HL-60 (cell line): ENCODE measurements around the gene FOXJ3.
A peak's percentile ranks its signal among the peaks of the same experiment; 100 is the strongest.

Source experiments
- DNase-seq, 2 experiments: peaks; one replicate each; pipeline ENCODE4 v3.0.0-alpha.2; 2010 to 2020; ENCODE audit warnings: low read depth in 1 of 2, low spot score in 1 of 2
- H3K27ac ChIP-seq: fragments of 250-450 bp; sonication (Bioruptor Pico); replicated peaks from 2 replicates; pipeline ENCODE4 v1.5.1; 2020; ENCODE audit warnings: mild to moderate bottlenecking, moderate library complexity
- H3K27me3 ChIP-seq: fragments of 250-450 bp; sonication (Bioruptor Pico); 2 replicates; pipeline ENCODE4 v1.5.1; 2021; ENCODE audit warnings: mild to moderate bottlenecking, moderate library complexity; ENCODE audit not compliant: insufficient read depth, poor library complexity, severe bottlenecking
- H3K4me3 ChIP-seq: replicated peaks from 2 replicates; pipeline ENCODE4 v1.5.1; 2011; ENCODE audit warnings: mild to moderate bottlenecking, control low read depth, low read length; ENCODE audit not compliant: insufficient read depth
- GABPA ChIP-seq: IDR thresholded peaks from 2 replicates; pipeline ENCODE4 v1.6.1; 2012; ENCODE audit warnings: low read depth
- POLR2AphosphoS5 ChIP-seq: IDR thresholded peaks from 2 replicates; pipeline ENCODE4 v1.6.1; 2012; ENCODE audit warnings: low read depth
- REST ChIP-seq: IDR thresholded peaks from 2 replicates; pipeline ENCODE4 v1.6.1; 2012; ENCODE audit warnings: low read depth; ENCODE audit not compliant: insufficient replicate concordance
- SPI1 ChIP-seq: IDR thresholded peaks from 2 replicates; pipeline ENCODE4 v1.6.1; 2012; ENCODE audit warnings: low read depth, mild to moderate bottlenecking, borderline replicate concordance
- TF ChIP-seq, protein P1 (sequence below): IDR thresholded peaks from one replicate; pipeline ENCODE4 v1.5.1; 2011; ENCODE audit warnings: low read length, control low read depth, inconsistent platforms; ENCODE audit not compliant: insufficient read depth

FOXJ3 gene

GRCh38 chr1:42158189-42158588 lies 176.8 kb downstream of the FOXJ3 start:
- TF ChIP-seq SPI1 (no peak), POLR2AphosphoS5 (no peak), REST (no peak), GABPA (no peak)
- TF ChIP-seq, protein P1, sequence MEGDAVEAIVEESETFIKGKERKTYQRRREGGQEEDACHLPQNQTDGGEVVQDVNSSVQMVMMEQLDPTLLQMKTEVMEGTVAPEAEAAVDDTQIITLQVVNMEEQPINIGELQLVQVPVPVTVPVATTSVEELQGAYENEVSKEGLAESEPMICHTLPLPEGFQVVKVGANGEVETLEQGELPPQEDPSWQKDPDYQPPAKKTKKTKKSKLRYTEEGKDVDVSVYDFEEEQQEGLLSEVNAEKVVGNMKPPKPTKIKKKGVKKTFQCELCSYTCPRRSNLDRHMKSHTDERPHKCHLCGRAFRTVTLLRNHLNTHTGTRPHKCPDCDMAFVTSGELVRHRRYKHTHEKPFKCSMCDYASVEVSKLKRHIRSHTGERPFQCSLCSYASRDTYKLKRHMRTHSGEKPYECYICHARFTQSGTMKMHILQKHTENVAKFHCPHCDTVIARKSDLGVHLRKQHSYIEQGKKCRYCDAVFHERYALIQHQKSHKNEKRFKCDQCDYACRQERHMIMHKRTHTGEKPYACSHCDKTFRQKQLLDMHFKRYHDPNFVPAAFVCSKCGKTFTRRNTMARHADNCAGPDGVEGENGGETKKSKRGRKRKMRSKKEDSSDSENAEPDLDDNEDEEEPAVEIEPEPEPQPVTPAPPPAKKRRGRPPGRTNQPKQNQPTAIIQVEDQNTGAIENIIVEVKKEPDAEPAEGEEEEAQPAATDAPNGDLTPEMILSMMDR = no peak
- no peaks in the 10 kb centered on the region for H3K27me3 ChIP-seq
- DNase-seq = no peak
- H3K27ac ChIP-seq = no peak overlapping the region
- H3K4me3 ChIP-seq = no peak overlapping the region

DNA sequence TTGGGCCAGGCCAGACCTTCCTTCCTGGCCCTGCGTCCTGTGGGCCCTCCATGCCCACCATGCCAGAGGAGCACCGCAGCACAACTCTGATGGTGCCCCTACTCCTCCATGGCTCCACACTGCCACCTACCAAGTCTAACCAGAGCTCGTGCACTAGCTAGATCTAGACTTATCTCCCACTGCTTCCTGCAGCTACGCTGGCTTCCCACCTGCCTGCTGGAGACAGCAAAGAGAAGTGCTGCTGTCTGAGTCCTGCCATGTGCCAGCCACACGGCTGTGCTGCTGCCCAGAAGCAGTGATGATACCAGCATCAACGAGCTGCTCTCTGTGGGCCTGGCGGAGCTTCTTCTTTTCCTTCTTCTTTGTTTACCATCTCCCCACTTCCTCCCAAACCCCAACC lies 177.4 kb downstream of the FOXJ3 start:
- peak in 1 of 2 experiments; percentile 80 for DNase-seq
- no peak overlapping the region for H3K27ac ChIP-seq
- no peak overlapping the region for H3K4me3 ChIP-seq
- TF ChIP-seq POLR2AphosphoS5 = no peak
- TF ChIP-seq, protein P1 = peak; percentile 2
- TF ChIP-seq SPI1 = peak; percentile 73
- no peaks in the 10 kb centered on the region for H3K27me3 ChIP-seq

DNA sequence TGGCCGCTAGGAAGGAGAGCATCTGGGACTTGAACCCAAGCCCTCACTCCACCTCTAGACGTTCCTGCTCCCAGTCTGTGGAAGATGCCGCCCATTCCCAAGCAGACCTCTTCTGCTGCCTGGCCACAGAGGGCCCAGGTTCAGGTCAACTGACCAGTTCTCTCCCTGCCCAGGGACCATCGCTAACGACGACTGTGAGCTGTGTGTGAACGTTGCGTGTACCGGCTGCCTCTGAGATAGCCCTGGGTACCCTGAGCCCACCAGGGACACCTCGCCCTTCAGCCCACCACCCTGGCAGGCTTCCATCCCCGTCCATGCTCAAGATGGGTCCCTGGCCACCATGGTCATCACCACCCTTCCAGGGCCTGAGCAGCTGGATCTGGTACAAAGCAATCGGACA lies 179.7 kb downstream of the FOXJ3 start:
- Histone ChIP-seq H3K27me3 (no peaks in the 10 kb centered on the region), H3K27ac (no peak overlapping the region), H3K4me3 (no peak overlapping the region)
- TF ChIP-seq SPI1 (no peak), GABPA (no peak), POLR2AphosphoS5 (no peak)
- TF ChIP-seq, protein P1 = no peak
- DNase-seq = no peak

- TF ChIP-seq GABPA = no peak
- TF ChIP-seq REST = no peak
- TF ChIP-seq POLR2AphosphoS5 = no peak
- TF ChIP-seq, protein P1 = no peak
- TF ChIP-seq SPI1 = no peak
- Histone ChIP-seq H3K4me3 (no peak overlapping the region), H3K27me3 (peaks cover under 1% of the 10 kb centered on the region), H3K27ac (no peak overlapping the region)
- DNase-seq = no peak
Observed at GRCh38 chr1:42154685-42155084, 180.3 kb downstream of the FOXJ3 start.
